CD4-positive, alpha-beta T cell (primary cell): Measurements from ENCODE around the gene MUC20. TPM values are rescaled to one million over a fixed set of nuclear protein-coding genes. Genes with fewer than 3 reads are reported as not detected.
"Not testable (repeated sequence)": the region's sequence is repeated elsewhere in the genome, so short reads cannot be mapped to it uniquely, and the experiment has no call there.

Experiments
- ATAC-seq: fragments of 200-7000 bp; cut with Tn5 transposase; one replicate; pipeline ENCODE4 v1.10.0; 2022; ENCODE audit warnings: mild to moderate bottlenecking; ENCODE audit not compliant: poor library complexity
- CTCF ChIA-PET: fragments of 350-600 bp; sonication (Branson Sonifier 250); formaldehyde crosslinking; loops from one replicate; lab custom pipeline; 2021; ENCODE audit warnings: antibody characterized with exemption, inconsistent platforms; lab: Charles Lee
- POLR2A ChIA-PET: fragments of 350-600 bp; sonication (Branson Sonifier 250); formaldehyde crosslinking; loops from one replicate; lab custom pipeline; 2021; ENCODE audit warnings: antibody characterized with exemption, inconsistent platforms; lab: Charles Lee
- DNase-seq, 14 experiments: peaks; one replicate each; pipeline ENCODE4 v3.0.0-alpha.2; 2013 to 2020; ENCODE audit warnings: mixed read lengths in 2 of 14
- H3K27ac ChIP-seq, 2 donors: one replicate each; pipeline versions ENCODE4 v1.5.1 to v1.7.0; 2013; ENCODE audit warnings: low read length in 2 of 2, low read depth in 1 of 2, mild to moderate bottlenecking in 1 of 2
- H3K27me3 ChIP-seq, 2 experiments: 1 replicate in 1 of 2; 2 replicates in 1 of 2; pipeline versions ENCODE4 v1.6.1 to v1.7.0; 2013; ENCODE audit warnings: low read length in 2 of 2, control low read depth in 1 of 2, mild to moderate bottlenecking in 1 of 2, moderate library complexity in 1 of 2; ENCODE audit not compliant: insufficient read depth in 2 of 2, control insufficient read depth in 1 of 2
- H3K36me3 ChIP-seq: one replicate; pipeline ENCODE4 v1.6.1; 2013; ENCODE audit warnings: low read length, control low read depth; ENCODE audit not compliant: insufficient read depth
- H3K4me1 ChIP-seq: one replicate; pipeline ENCODE4 v1.6.1; 2013; ENCODE audit warnings: low read length, control low read depth; ENCODE audit not compliant: insufficient read depth
- H3K4me3 ChIP-seq: one replicate; pipeline ENCODE4 v1.5.1; 2013; ENCODE audit warnings: mild to moderate bottlenecking, low read length, moderate library complexity
- H3K9me3 ChIP-seq, 2 experiments: 1 replicate in 1 of 2; 2 replicates in 1 of 2; pipeline versions ENCODE4 v1.6.1 to v1.7.0; 2013; ENCODE audit warnings: low read length in 2 of 2, mild to moderate bottlenecking in 2 of 2, control low read depth in 1 of 2, moderate library complexity in 1 of 2; ENCODE audit not compliant: control insufficient read depth in 1 of 2, insufficient read depth in 1 of 2
- H3K27ac Mint-ChIP-seq: one replicate; pipeline ENCODE4 v1.8.0; 2020; ENCODE audit warnings: mixed read lengths
- H3K27me3 Mint-ChIP-seq: one replicate; pipeline ENCODE4 v1.8.0; 2021; ENCODE audit warnings: mixed read lengths
- H3K36me3 Mint-ChIP-seq: one replicate; pipeline ENCODE4 v1.8.0; 2021; ENCODE audit warnings: low read depth, mixed read lengths
- H3K4me1 Mint-ChIP-seq: one replicate; pipeline ENCODE4 v1.8.0; 2021; ENCODE audit warnings: low read depth, mixed read lengths
- H3K4me3 Mint-ChIP-seq: one replicate; pipeline ENCODE4 v1.8.0; 2020; ENCODE audit warnings: mild to moderate bottlenecking, mixed read lengths
- H3K9me3 Mint-ChIP-seq: one replicate; pipeline ENCODE4 v1.8.0; 2020; ENCODE audit warnings: mixed read lengths
- intact Hi-C, 2 experiments: fragments of 100-400 bp; cut with DNase I in 1 of 2; cut with micrococcal nuclease in 1 of 2; formaldehyde crosslinking; loops; one replicate each; pipeline versions ENCODE4 v1.15.1 to v1.9.0; 2023 to 2025; cut with DNase I, micrococcal nuclease
- total RNA-seq, 174 experiments: library from RNA in 2 of 174; stranded (reverse) in 2 of 174; gene quantifications; one replicate each; pipeline ENCODE4 v1.2.3 and lab custom pipeline; 2021 to 2026
- TF ChIP-seq, protein P1 (sequence below): fragments of 200-600 bp; IDR thresholded peaks from one replicate; pipeline ENCODE4 v1.8.0; 2022; ENCODE audit warnings: antibody characterized with exemption, mild to moderate bottlenecking

MUC20 gene
- total RNA-seq, 2 experiments from 2014 or later = 3.9 to 4.1 TPM

DNA sequence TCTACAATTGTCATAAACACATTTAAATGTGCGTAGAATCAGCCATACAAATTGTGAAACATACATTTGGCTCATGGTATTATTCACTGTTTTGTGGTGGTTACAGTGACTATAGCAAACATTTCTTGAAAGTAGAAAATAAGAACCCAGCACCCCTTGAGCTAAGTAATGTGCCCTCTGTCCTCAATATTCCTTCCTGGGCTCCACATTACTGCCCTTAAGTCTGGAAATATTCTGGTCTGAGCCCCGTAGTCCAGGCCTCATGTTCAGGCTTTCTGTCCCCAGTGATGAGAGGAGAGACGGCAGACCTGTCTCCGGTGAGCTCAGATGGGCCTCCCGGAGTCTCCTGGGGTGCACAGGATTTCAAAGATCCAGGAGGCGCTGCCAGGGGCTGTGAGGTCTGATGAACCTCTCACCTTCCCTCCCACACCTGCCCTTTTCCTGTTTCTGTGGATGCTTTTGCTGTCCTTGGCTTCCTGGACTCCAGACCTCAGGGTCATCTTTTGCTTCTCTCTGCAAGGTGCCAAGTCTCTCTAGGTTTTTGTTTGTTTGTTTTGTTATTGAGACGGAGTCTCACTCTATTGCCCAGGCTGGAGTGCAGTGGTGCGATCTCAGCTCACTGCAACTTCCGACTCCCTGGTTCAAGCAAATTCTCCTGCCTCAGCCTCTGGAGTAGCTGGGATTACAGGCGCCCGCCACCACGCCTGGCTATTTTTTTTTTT is 8.8 kb upstream of the MUC20 start:
- H3K27ac Mint-ChIP-seq = no peak overlapping the region

DNA sequence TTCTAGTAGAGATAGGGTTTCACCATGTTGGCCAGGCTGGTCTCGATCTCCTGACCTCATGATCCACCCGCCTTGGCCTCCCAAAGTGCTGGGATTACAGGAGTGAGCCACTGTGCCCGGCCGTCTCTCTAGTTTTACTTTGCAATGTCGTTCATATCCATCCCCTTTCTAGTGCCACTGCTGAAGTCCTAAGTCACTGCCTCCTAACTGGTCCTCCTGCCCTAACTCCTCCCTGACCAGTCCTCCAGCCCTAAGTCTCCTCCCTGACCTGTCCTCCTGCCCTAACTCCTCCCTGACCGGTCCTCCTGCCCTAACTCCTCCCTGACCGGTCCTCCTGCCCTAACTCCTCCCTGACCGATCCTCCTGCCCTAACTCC is 8.3 kb upstream of the MUC20 start:
- H3K9me3 Mint-ChIP-seq, intact Hi-C loops, H3K27me3 Mint-ChIP-seq, H3K4me3 Mint-ChIP-seq, CTCF ChIA-PET, H3K27me3 ChIP-seq, ATAC-seq, H3K27ac Mint-ChIP-seq, H3K4me3 ChIP-seq, POLR2A ChIA-PET, H3K4me1 Mint-ChIP-seq, DNase-seq, H3K9me3 ChIP-seq, H3K4me1 ChIP-seq, H3K27ac ChIP-seq: not testable (repeated sequence)
- H3K36me3 ChIP-seq = peaks cover 28% of the 10 kb centered on the region
- peaks cover 62% of the 10 kb centered on the region for H3K36me3 Mint-ChIP-seq

More for the DNA sequence above, 8.8 kb upstream of the MUC20 start:
- intact Hi-C loops = no loop called here
- ChIA-PET CTCF (no interaction called here), POLR2A (no interaction called here)
- DNase-seq (no peak), ATAC-seq (peak; percentile 32)
- Mint-ChIP-seq H3K27me3 (no peaks in the 10 kb centered on the region), H3K4me1 (no peaks in the 10 kb centered on the region), H3K4me3 (no peak overlapping the region), H3K36me3 (peaks cover 62% of the 10 kb centered on the region), H3K9me3 (no peaks in the 10 kb centered on the region)
- H3K36me3 ChIP-seq = peaks cover 28% of the 10 kb centered on the region
- no peaks in the 10 kb centered on the region for H3K27me3 ChIP-seq
- no peaks in the 10 kb centered on the region for H3K9me3 ChIP-seq
- H3K4me1 ChIP-seq = no peaks in the 10 kb centered on the region
- H3K27ac ChIP-seq = no peak overlapping the region
- no peak overlapping the region for H3K4me3 ChIP-seq
- TF ChIP-seq, protein P1, sequence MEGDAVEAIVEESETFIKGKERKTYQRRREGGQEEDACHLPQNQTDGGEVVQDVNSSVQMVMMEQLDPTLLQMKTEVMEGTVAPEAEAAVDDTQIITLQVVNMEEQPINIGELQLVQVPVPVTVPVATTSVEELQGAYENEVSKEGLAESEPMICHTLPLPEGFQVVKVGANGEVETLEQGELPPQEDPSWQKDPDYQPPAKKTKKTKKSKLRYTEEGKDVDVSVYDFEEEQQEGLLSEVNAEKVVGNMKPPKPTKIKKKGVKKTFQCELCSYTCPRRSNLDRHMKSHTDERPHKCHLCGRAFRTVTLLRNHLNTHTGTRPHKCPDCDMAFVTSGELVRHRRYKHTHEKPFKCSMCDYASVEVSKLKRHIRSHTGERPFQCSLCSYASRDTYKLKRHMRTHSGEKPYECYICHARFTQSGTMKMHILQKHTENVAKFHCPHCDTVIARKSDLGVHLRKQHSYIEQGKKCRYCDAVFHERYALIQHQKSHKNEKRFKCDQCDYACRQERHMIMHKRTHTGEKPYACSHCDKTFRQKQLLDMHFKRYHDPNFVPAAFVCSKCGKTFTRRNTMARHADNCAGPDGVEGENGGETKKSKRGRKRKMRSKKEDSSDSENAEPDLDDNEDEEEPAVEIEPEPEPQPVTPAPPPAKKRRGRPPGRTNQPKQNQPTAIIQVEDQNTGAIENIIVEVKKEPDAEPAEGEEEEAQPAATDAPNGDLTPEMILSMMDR = no peak

DNA sequence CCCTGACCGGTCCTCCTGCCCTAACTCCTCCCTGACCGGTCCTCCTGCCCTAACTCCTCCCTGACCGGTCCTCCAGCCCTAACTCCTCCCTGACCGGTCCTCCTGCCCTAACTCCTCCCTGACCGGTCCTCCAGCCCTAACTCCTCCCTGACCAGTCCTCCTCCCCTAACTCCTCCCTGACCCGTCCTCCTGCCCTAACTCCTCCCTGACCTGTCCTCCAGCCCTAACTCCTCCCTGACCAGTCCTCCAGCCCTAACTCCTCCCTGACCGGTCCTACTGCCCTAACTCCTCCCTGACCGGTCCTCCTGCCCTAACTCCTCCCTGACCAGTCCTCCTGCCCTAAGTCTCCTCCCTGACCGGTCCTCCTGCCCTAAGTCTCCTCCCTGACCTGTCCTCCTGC is 7.6 kb upstream of the MUC20 start:
- H3K27ac ChIP-seq, H3K27me3 ChIP-seq, DNase-seq, H3K27me3 Mint-ChIP-seq, intact Hi-C loops, H3K4me3 ChIP-seq, POLR2A ChIA-PET, H3K4me1 Mint-ChIP-seq, H3K4me3 Mint-ChIP-seq, H3K9me3 ChIP-seq, ATAC-seq, H3K9me3 Mint-ChIP-seq, H3K4me1 ChIP-seq, H3K27ac Mint-ChIP-seq, CTCF ChIA-PET: not testable (repeated sequence)
- peaks cover 62% of the 10 kb centered on the region for H3K36me3 Mint-ChIP-seq
- H3K36me3 ChIP-seq = peaks cover 27% of the 10 kb centered on the region

- DNase-seq = no peak
- Histone ChIP-seq H3K27me3 (no peaks in the 10 kb centered on the region), H3K4me1 (no peaks in the 10 kb centered on the region), H3K9me3 (no peaks in the 10 kb centered on the region), H3K4me3 (no peak overlapping the region), H3K36me3 (peaks cover 19% of the 10 kb centered on the region), H3K27ac (no peak overlapping the region)
- Mint-ChIP-seq H3K9me3 (no peaks in the 10 kb centered on the region), H3K27ac (no peak overlapping the region), H3K27me3 (no peaks in the 10 kb centered on the region), H3K36me3 (peaks cover 50% of the 10 kb centered on the region), H3K4me1 (no peaks in the 10 kb centered on the region), H3K4me3 (no peak overlapping the region)
- intact Hi-C loops = no loop called here
- ChIA-PET CTCF (no interaction called here), POLR2A (no interaction called here)
- no peak for ATAC-seq
- TF ChIP-seq, protein P1 = no peak
Observed at GRCh38 chr3:195714380-195715011, 6.3 kb upstream of the MUC20 start.
